GM23248 (cell line): Measurements from ENCODE around the gene MTHFD1L.

Experiments used
- EZH2 ChIP-seq: fragments of 200-600 bp; sonication (generic); IDR thresholded peaks from 2 replicates; pipeline ENCODE4 v1.6.1; 2018; ENCODE audit warnings: antibody characterized with exemption, mild to moderate bottlenecking; ENCODE audit not compliant: insufficient read depth, poor library complexity, severe bottlenecking
- EZH2phosphoT487 ChIP-seq: fragments of 200-600 bp; sonication (generic); IDR thresholded peaks from 2 replicates; pipeline ENCODE4 v1.6.1; 2018; ENCODE audit warnings: antibody characterized with exemption, moderate library complexity, mild to moderate bottlenecking, low read depth; ENCODE audit not compliant: insufficient read depth

- TF ChIP-seq EZH2phosphoT487 (no peak), EZH2 (no peak)
These were observed 275.3 kb downstream of the MTHFD1L start for GRCh38 chr6:151140767-151141166.
